Measurements from ENCODE around the gene ATAD2B.
"Not testable (repeated sequence)": the region's sequence is repeated elsewhere in the genome, so short reads cannot be mapped to it uniquely, and the experiment has no call there.

ATAD2B gene

GRCh38 chr2:23746141-23746863, 180.6 kb downstream of the ATAD2B start:
- no peak for DNase-seq

- no peak for DNase-seq
These were observed 181.2 kb downstream of the ATAD2B start for GRCh38 chr2:23745726-23746105.

GRCh38 chr2:23745068-23745725, 181.7 kb downstream of the ATAD2B start:
- DNase-seq: no peak

GRCh38 chr2:23736783-23737182, 190.1 kb downstream of the ATAD2B start:
- not testable (repeated sequence) for DNase-seq

GRCh38 chr2:23734416-23734815, 192.5 kb downstream of the ATAD2B start:
- no peak for DNase-seq

GRCh38 chr2:23723029-23723428, 203.9 kb downstream of the ATAD2B start:
- DNase-seq: not testable (repeated sequence)

- no peak for DNase-seq
These were observed 204.7 kb downstream of the ATAD2B start for GRCh38 chr2:23722255-23722654.

GRCh38 chr2:23721454-23721826, 205.5 kb downstream of the ATAD2B start:
- DNase-seq: no peak

GRCh38 chr2:23720705-23721453, 206.0 kb downstream of the ATAD2B start:
- DNase-seq: no peak

- no peak for DNase-seq
These were observed 207.2 kb downstream of the ATAD2B start for GRCh38 chr2:23719716-23720115.

- DNase-seq: no peak
These were observed 207.8 kb downstream of the ATAD2B start for GRCh38 chr2:23718931-23719700.

- no peak for DNase-seq
These were observed 213.6 kb downstream of the ATAD2B start for GRCh38 chr2:23713351-23713750.

GRCh38 chr2:23712756-23713151, 214.2 kb downstream of the ATAD2B start:
- no peak for DNase-seq

GRCh38 chr2:23711979-23712755, 214.8 kb downstream of the ATAD2B start:
- DNase-seq: no peak

GRCh38 chr2:23709311-23709710, 217.6 kb downstream of the ATAD2B start:
- DNase-seq: no peak

GRCh38 chr2:23708771-23709170, 218.2 kb downstream of the ATAD2B start:
- no peak for DNase-seq

GRCh38 chr2:23707096-23707495, 219.8 kb downstream of the ATAD2B start:
- DNase-seq: no peak

GRCh38 chr2:23706613-23707078, 220.3 kb downstream of the ATAD2B start:
- no peak for DNase-seq

- DNase-seq: no peak
These were observed 220.9 kb downstream of the ATAD2B start for GRCh38 chr2:23705771-23706612.

All from amygdala (tissue), 56 donors.